Colonic mucosa (tissue), 4 donors: ENCODE data around the gene POU2F1. TPM values are rescaled to one million over a fixed set of nuclear protein-coding genes. Genes with fewer than 3 reads are reported as not detected.

Experiments
- DNase-seq: peaks from one replicate; pipeline ENCODE4 v3.0.0-alpha.2; 2020
- H3K27ac ChIP-seq: fragments of 200-600 bp; one replicate; pipeline ENCODE4 v1.8.0; 2021
- H3K27me3 ChIP-seq: fragments of 200-600 bp; one replicate; pipeline ENCODE4 v1.8.0; 2021
- H3K36me3 ChIP-seq: fragments of 200-600 bp; one replicate; pipeline ENCODE4 v1.8.0; 2021
- H3K4me1 ChIP-seq: fragments of 200-600 bp; one replicate; pipeline ENCODE4 v1.8.0; 2021; ENCODE audit warnings: mild to moderate bottlenecking
- H3K4me3 ChIP-seq: fragments of 200-600 bp; one replicate; pipeline ENCODE4 v1.8.0; 2021
- H3K9ac ChIP-seq, 2 donors: one replicate each; pipeline ENCODE4 v1.7.0; 2013; ENCODE audit warnings: control low read depth in 2 of 2, low read depth in 2 of 2, low read length in 2 of 2
- H3K9me3 ChIP-seq: fragments of 200-600 bp; one replicate; pipeline ENCODE4 v1.8.0; 2021
- intact Hi-C: fragments of 100-400 bp; cut with DNase I; formaldehyde crosslinking; loops from one replicate; pipeline ENCODE4 v1.14.1; 2022
- total RNA-seq, 2 donors: library from RNA; stranded (reverse); fragmentation: NEBNext Ultra II Directional in 1 of 2; extraction: Animal tissue kit (Norgen Biotek cat#: 25700) in 1 of 2; gene quantifications; one replicate each; pipeline ENCODE4 v1.2.1, GENCODE V29; 2021
- TF ChIP-seq, protein P1 (sequence below): fragments of 200-600 bp; IDR thresholded peaks from one replicate; pipeline ENCODE4 v1.8.0; 2022; ENCODE audit warnings: antibody characterized with exemption, mild to moderate bottlenecking
- donor health status: healthy.
- donor health status: DM: no; HTN: no; CAD: no.
- donor health status: DM: no; HTN: no; CAD: no.

POU2F1 gene
- total RNA-seq, 2 donors from 2014 or later = 16.4 to 24.4 TPM

DNA sequence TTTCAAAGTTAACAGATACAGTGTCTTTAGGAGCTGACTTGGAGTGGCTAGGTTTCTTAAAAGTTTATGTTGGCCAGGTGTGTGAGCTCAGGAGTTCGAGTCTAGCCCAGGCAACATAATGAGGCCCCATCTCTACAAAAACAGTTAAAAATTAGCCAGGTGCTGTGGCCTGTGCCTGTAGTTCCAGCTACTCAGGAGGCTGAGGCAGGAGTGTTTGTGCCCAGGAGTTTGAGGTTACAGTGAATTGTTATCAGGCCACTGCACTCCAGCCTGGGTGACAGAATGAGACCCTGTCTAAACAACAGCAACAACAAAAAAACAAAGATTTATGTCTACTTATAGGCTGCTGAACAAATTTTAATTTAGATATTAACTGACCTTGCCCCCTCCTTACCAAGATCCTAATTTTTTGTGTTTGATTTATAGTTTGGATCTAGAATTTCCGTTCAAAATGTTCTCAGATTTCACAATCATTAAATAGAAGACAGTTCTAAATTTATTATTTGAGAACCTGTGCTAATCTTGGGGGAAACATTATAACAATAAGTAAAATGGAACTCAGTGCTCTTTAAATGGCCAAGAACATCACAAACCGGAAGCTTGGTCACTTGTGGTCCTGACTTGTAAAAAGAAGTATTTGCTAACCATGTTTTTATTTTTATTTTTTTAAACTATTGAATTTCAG is 67.8 kb downstream of the POU2F1 start:
- intact Hi-C loops = loop anchor here (5.0 kb wide), 1 partner anchor 49 kb away; no protein-coding TSS in a partner anchor
- TF ChIP-seq, protein P1, sequence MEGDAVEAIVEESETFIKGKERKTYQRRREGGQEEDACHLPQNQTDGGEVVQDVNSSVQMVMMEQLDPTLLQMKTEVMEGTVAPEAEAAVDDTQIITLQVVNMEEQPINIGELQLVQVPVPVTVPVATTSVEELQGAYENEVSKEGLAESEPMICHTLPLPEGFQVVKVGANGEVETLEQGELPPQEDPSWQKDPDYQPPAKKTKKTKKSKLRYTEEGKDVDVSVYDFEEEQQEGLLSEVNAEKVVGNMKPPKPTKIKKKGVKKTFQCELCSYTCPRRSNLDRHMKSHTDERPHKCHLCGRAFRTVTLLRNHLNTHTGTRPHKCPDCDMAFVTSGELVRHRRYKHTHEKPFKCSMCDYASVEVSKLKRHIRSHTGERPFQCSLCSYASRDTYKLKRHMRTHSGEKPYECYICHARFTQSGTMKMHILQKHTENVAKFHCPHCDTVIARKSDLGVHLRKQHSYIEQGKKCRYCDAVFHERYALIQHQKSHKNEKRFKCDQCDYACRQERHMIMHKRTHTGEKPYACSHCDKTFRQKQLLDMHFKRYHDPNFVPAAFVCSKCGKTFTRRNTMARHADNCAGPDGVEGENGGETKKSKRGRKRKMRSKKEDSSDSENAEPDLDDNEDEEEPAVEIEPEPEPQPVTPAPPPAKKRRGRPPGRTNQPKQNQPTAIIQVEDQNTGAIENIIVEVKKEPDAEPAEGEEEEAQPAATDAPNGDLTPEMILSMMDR = no peak
- H3K27me3 ChIP-seq = no peaks in the 10 kb centered on the region
- H3K4me3 ChIP-seq = no peak overlapping the region
- H3K36me3 ChIP-seq = no peaks in the 10 kb centered on the region
- no peak for DNase-seq
- no peak overlapping the region for H3K9ac ChIP-seq
- no peaks in the 10 kb centered on the region for H3K4me1 ChIP-seq
- no peak overlapping the region for H3K27ac ChIP-seq
- no peaks in the 10 kb centered on the region for H3K9me3 ChIP-seq

DNA sequence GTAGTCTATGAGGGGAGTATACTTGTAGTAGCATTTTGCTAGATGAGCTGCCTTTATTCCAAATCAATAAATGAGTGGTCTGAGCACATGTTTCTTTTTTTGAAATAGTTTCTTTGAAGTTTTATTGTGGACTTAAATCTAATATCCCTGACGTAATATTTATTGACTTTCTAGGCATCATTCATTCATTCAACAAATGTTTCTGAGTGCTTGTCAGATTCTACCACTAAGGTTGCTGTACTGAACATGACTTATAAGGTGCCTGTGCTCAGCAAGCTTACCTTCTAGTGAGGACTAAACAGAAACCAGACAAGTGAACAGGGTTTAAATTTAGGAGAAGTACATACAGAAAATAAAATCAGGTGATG is 68.4 kb downstream of the POU2F1 start:
- DNase-seq = no peak

DNA sequence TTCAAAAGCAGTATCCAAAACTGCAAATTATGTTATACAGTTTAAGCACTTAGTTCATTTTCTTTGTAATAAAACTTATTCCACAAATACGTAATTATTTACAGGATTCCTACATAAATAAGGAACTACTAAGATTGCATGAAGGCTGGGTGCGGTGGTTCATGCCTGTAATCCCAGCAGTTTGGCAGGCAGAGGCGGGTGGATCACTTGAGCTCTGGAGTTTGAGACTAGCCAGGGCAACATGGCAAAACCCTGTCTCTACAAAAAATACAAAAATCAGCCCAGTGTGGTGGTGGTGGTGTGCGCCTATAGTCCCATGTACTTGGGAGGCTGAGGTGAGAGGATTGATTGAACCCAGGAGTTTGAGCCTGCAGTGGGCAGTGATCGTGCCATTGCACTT is 69.3 kb downstream of the POU2F1 start:
- no peak for DNase-seq
- Histone ChIP-seq H3K36me3 (no peaks in the 10 kb centered on the region), H3K27ac (no peak overlapping the region), H3K4me3 (no peak overlapping the region), H3K4me1 (no peaks in the 10 kb centered on the region), H3K9me3 (no peaks in the 10 kb centered on the region), H3K27me3 (no peaks in the 10 kb centered on the region), H3K9ac (no peak overlapping the region)
- TF ChIP-seq, protein P1 = no peak
- intact Hi-C loops = loop anchor here (5.0 kb wide), 1 partner anchor 47 kb away; no protein-coding TSS in a partner anchor

More for the DNA sequence above, 68.4 kb downstream of the POU2F1 start:
- intact Hi-C loops = loop anchor here (5.0 kb wide), 1 partner anchor 48 kb away; no protein-coding TSS in a partner anchor
- no peak overlapping the region for H3K4me3 ChIP-seq
- no peaks in the 10 kb centered on the region for H3K36me3 ChIP-seq
- H3K27me3 ChIP-seq = no peaks in the 10 kb centered on the region
- H3K9me3 ChIP-seq = no peaks in the 10 kb centered on the region
- no peak overlapping the region for H3K27ac ChIP-seq
- TF ChIP-seq, protein P1 = no peak
- no peak overlapping the region for H3K9ac ChIP-seq
- no peaks in the 10 kb centered on the region for H3K4me1 ChIP-seq

DNA sequence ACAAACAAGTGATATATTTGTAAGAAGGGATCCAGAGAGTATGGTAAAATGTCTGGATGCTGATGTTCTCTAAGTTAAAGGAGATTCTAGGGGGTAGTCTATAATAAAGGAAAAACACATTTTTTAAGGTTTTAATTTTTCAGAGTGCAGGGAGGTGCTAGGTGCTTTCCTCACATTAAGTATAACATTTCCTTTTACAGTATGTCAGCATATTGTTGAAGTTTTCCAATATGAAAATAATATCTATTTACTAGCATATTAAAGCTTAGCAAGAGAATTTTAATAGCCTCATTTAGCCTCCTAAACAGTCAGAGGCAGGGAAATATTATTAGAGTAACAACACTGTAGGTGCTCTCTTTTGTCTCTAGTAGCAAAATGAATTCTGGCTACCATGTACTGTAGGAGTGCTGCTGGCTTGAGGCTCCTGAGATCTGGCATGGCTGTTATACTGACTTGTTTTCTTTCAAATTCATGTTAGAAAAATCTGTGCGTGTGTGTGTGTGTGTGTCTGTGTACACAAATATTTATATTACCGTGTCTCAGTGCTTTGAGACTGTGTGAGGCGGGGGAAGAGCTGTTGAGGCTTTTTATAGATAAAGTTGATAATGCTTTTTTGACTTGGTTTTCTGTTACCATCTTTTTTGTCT is 71.0 kb downstream of the POU2F1 start:
- no peak for DNase-seq
- H3K27me3 ChIP-seq = no peaks in the 10 kb centered on the region
- H3K36me3 ChIP-seq = no peaks in the 10 kb centered on the region
- no peaks in the 10 kb centered on the region for H3K4me1 ChIP-seq
- H3K27ac ChIP-seq = no peak overlapping the region
- no peak overlapping the region for H3K9ac ChIP-seq
- intact Hi-C loops = no loop called here
- TF ChIP-seq, protein P1 = no peak
- no peaks in the 10 kb centered on the region for H3K9me3 ChIP-seq
- no peak overlapping the region for H3K4me3 ChIP-seq

DNA sequence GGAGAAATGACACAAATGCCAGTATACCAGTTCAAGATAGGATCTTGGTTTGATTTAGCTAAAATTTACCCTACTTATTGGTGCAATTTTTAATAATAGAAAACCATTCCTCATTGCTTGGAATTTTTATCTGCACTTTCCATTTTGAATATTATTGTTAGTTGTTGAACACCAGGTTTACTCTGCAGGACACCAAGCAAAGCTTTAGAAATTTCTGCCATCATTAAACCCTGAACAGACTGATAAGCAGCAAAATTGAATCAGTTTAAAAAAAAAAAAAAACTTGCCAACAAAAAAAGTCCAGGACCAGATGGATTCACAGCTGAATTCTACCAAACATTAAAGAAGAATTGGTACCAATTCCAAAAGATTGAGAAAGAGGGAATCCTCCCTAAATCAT is 71.5 kb downstream of the POU2F1 start:
- Histone ChIP-seq H3K9me3 (no peaks in the 10 kb centered on the region), H3K27me3 (no peaks in the 10 kb centered on the region), H3K4me3 (no peak overlapping the region), H3K27ac (no peak overlapping the region), H3K36me3 (no peaks in the 10 kb centered on the region), H3K4me1 (no peaks in the 10 kb centered on the region), H3K9ac (no peak overlapping the region)
- DNase-seq = no peak
- TF ChIP-seq, protein P1 = no peak
- intact Hi-C loops = no loop called here
